ENCODE measurements around the gene RAE1.

DNA sequence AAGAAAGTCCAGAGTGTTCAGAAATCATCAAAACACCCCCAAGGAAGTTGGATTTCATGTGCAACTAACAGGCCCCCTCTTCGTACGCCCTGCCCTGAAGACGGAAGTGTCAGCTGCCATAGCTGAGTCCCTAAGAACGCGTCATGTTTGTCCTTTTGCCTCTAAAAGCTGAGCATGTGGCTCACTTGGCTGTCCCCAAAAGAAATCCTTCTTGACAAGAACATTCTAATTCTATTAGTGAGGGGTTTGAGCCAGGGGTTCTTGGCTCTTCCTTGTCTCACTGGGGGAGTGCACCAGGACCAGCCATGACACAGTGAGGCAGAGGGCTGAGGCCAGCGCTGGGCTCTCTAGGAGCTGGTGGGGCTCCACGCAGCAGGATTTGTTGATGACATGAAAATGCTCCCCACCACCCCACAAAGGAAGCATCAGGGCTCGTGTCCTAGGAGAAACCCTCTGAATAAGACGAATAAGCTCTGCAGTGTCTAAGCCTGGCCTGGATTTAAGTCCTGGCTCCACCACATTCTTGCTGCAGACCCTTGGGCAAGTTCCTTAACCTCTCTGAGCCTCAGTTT, 41.4 kb upstream of the RAE1 start:
- TF ChIP-seq, protein P1, sequence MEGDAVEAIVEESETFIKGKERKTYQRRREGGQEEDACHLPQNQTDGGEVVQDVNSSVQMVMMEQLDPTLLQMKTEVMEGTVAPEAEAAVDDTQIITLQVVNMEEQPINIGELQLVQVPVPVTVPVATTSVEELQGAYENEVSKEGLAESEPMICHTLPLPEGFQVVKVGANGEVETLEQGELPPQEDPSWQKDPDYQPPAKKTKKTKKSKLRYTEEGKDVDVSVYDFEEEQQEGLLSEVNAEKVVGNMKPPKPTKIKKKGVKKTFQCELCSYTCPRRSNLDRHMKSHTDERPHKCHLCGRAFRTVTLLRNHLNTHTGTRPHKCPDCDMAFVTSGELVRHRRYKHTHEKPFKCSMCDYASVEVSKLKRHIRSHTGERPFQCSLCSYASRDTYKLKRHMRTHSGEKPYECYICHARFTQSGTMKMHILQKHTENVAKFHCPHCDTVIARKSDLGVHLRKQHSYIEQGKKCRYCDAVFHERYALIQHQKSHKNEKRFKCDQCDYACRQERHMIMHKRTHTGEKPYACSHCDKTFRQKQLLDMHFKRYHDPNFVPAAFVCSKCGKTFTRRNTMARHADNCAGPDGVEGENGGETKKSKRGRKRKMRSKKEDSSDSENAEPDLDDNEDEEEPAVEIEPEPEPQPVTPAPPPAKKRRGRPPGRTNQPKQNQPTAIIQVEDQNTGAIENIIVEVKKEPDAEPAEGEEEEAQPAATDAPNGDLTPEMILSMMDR (IDR thresholded peaks at IDR 0.05) = no peak
- TF ChIP-seq POLR2A (IDR thresholded peaks at IDR 0.05) = no peak
